Endothelial cell of umbilical vein (primary cell): ENCODE data around the gene SPON1. TPM values are rescaled to one million over a fixed set of nuclear protein-coding genes. Genes with fewer than 3 reads are reported as not detected.
A peak's percentile ranks its signal among the peaks of the same experiment; 100 is the strongest.

ENCODE experiments used
- BruUV-seq: library from RNA; stranded (reverse); fragments of 400-500 nt; replicated peaks from 2 replicates; lab custom pipeline; 2021; lab: Mats Ljungman, UMichigan
- CTCF ChIA-PET: fragments of 300-600, 350-600 bp; sonication (Branson Sonifier 250); formaldehyde crosslinking; loops from one replicate; lab custom pipeline; 2021; ENCODE audit warnings: antibody characterized with exemption, inconsistent platforms; lab: Charles Lee
- POLR2A ChIA-PET: fragments of 300-600, 350-600 bp; sonication (Branson Sonifier 250); formaldehyde crosslinking; loops from one replicate; lab custom pipeline; 2021; ENCODE audit warnings: antibody characterized with exemption, inconsistent platforms; lab: Charles Lee
- DNase-seq: peaks from one replicate; pipeline ENCODE4 v3.0.0-alpha.2; 2011; ENCODE audit warnings: low read depth, low spot score
- FAIRE-seq: peaks from 2 replicates; lab custom pipeline; 2011; peaks lifted over from hg19 to GRCh38; lab: Jason Lieb, UNC
- H2AFZ ChIP-seq: 2 replicates; pipeline ENCODE4 v1.6.0; 2012; ENCODE audit warnings: low read depth, low read length, control low read depth, inconsistent platforms
- H3K27ac ChIP-seq: 2 replicates; pipeline ENCODE4 v1.5.1; 2011; ENCODE audit warnings: low read depth, mild to moderate bottlenecking, control low read depth, low read length, moderate library complexity; ENCODE audit not compliant: insufficient read depth
- H3K27me3 ChIP-seq, 2 experiments: 2 replicates each; pipeline versions ENCODE4 v1.6.0 to v1.6.1; 2011; ENCODE audit warnings: low read length in 2 of 2, mixed read lengths in 1 of 2; ENCODE audit not compliant: control insufficient read depth in 2 of 2, insufficient read depth in 2 of 2
- H3K36me3 ChIP-seq, 2 experiments: 2 replicates in 1 of 2; 3 replicates in 1 of 2; pipeline ENCODE4 v1.5.1; 2011; ENCODE audit warnings: low read length in 2 of 2, mild to moderate bottlenecking in 1 of 2, moderate library complexity in 1 of 2; ENCODE audit not compliant: control insufficient read depth in 2 of 2, insufficient read depth in 2 of 2; ENCODE audit errors: extremely low read depth in 1 of 2
- H3K4me1 ChIP-seq: 3 replicates; pipeline ENCODE4 v1.5.1; 2011; ENCODE audit warnings: mild to moderate bottlenecking, low read length; ENCODE audit not compliant: control insufficient read depth, insufficient read depth; ENCODE audit errors: extremely low read depth
- H3K4me2 ChIP-seq: 2 replicates; pipeline ENCODE4 v1.6.1; 2011; ENCODE audit warnings: low read length, control low read depth, mixed read lengths; ENCODE audit not compliant: insufficient read depth
- H3K4me3 ChIP-seq, 3 experiments: fragments of 200-600 bp in 1 of 3; sonication (generic), shearing (Covaris generic) in 1 of 3; replicated peaks in 1 of 3; 2 replicates each; pipeline ENCODE4 v1.5.1; 2011 to 2016; ENCODE audit warnings: control low read depth in 3 of 3, low read length in 3 of 3, mild to moderate bottlenecking in 2 of 3, inconsistent platforms in 1 of 3, low read depth in 1 of 3, moderate library complexity in 1 of 3; ENCODE audit not compliant: insufficient read depth in 1 of 3
- H3K79me2 ChIP-seq: 2 replicates; pipeline ENCODE4 v1.6.0; 2012; ENCODE audit warnings: low read length, inconsistent platforms; ENCODE audit not compliant: control insufficient read depth, insufficient read depth
- H3K9ac ChIP-seq: replicated peaks from 2 replicates; pipeline ENCODE3; 2011; ENCODE audit warnings: low read length, control low read depth; ENCODE audit not compliant: insufficient read depth; ENCODE audit errors: extremely low read depth
- H3K9me1 ChIP-seq: replicated peaks from 3 replicates; pipeline ENCODE4 v1.6.0; 2011; ENCODE audit warnings: mild to moderate bottlenecking, low read length; ENCODE audit not compliant: control insufficient read depth, insufficient read depth; ENCODE audit errors: extremely low read depth
- H3K9me3 ChIP-seq: replicated peaks from 2 replicates; pipeline ENCODE4 v1.5.1; 2012; ENCODE audit warnings: low read length, inconsistent platforms; ENCODE audit not compliant: control insufficient read depth, insufficient read depth
- H4K20me1 ChIP-seq: replicated peaks from 2 replicates; pipeline ENCODE3; 2011; ENCODE audit warnings: mild to moderate bottlenecking, low read length; ENCODE audit not compliant: control insufficient read depth, insufficient read depth; ENCODE audit errors: extremely low read depth
- CTCF ChIP-seq, 2 donors: IDR thresholded peaks; 1 replicate in 1 of 2; 2 replicates in 1 of 2; pipeline ENCODE4 v1.5.1; 2011; ENCODE audit warnings: low read length in 2 of 2, mild to moderate bottlenecking in 2 of 2, moderate library complexity in 2 of 2, control low read depth in 1 of 2, inconsistent platforms in 1 of 2, low read depth in 1 of 2; ENCODE audit not compliant: insufficient read depth in 1 of 2; ENCODE audit errors: extremely low read depth in 1 of 2
- EZH2 ChIP-seq: IDR thresholded peaks from 2 replicates; pipeline ENCODE4 v1.6.1; 2012; ENCODE audit warnings: borderline replicate concordance, low read depth, mild to moderate bottlenecking, moderate library complexity, low read length, inconsistent platforms; ENCODE audit not compliant: severe bottlenecking
- FOS ChIP-seq: IDR thresholded peaks from 2 replicates; pipeline ENCODE4 v1.6.1; 2011; ENCODE audit warnings: mild to moderate bottlenecking, low read length, moderate library complexity, borderline replicate concordance; ENCODE audit not compliant: insufficient read depth
- GATA2 ChIP-seq: IDR thresholded peaks from 2 replicates; pipeline ENCODE4 v1.7.0; 2011; ENCODE audit warnings: low read depth, mild to moderate bottlenecking, moderate library complexity, mixed read lengths, low read length; ENCODE audit not compliant: insufficient read length, insufficient read depth
- JUN ChIP-seq: IDR thresholded peaks from 2 replicates; pipeline ENCODE4 v1.6.1; 2011; ENCODE audit warnings: borderline replicate concordance, low read depth; ENCODE audit not compliant: insufficient read length, insufficient read depth
- MAX ChIP-seq: IDR thresholded peaks from 2 replicates; pipeline ENCODE4 v1.6.1; 2011; ENCODE audit not compliant: insufficient read depth, insufficient read length
- MYC ChIP-seq: IDR thresholded peaks from one replicate; pipeline ENCODE4 v1.6.1; 2011; ENCODE audit warnings: mild to moderate bottlenecking, low read depth, low read length
- POLR2A ChIP-seq: IDR thresholded peaks from 2 replicates; pipeline ENCODE4 v1.6.1; 2012; ENCODE audit warnings: low read depth, mild to moderate bottlenecking, control low read depth, low read length
- POLR2AphosphoS5 ChIP-seq: IDR thresholded peaks from 2 replicates; pipeline ENCODE4 v1.6.1; 2012; ENCODE audit warnings: low read depth, mild to moderate bottlenecking, control low read depth, low read length, moderate library complexity; ENCODE audit not compliant: insufficient read depth
- dilution Hi-C: fragments of 300-500 bp; cut with MboI; formaldehyde crosslinking; loops from one replicate; pipeline ENCODE4 v1.15.0; 2019; ENCODE audit warnings: low sequenced_read_pairs; ENCODE audit not compliant: extremely low pct_ligation_motif_present
- intact Hi-C: fragments of 100-400 bp; cut with micrococcal nuclease; formaldehyde crosslinking; loops from one replicate; pipeline ENCODE4 v1.10.0; 2022
- polyA plus RNA-seq, 4 experiments: library from polyadenylated mRNA; depleted of rRNA in 3 of 4; stranded (reverse) in 3 of 4; unstranded in 1 of 4; fragments of >200 nt; gene quantifications; 2 replicates each; pipeline versions ENCODE4 v1.2.1 to v1.2.3, GENCODE V29; 2011 to 2012; ENCODE audit warnings: missing spikeins in 1 of 4
- total RNA-seq: library from RNA; stranded (reverse); gene quantifications from 2 replicates; pipeline ENCODE4 v1.2.3, GENCODE V29; 2021

The SPON1 gene
- total and polyA plus RNA-seq, 2 donors (not counting 3 experiments of a cell fraction or from before 2014, with no cell fraction given) = 0.31 TPM; not detected in 1

DNA sequence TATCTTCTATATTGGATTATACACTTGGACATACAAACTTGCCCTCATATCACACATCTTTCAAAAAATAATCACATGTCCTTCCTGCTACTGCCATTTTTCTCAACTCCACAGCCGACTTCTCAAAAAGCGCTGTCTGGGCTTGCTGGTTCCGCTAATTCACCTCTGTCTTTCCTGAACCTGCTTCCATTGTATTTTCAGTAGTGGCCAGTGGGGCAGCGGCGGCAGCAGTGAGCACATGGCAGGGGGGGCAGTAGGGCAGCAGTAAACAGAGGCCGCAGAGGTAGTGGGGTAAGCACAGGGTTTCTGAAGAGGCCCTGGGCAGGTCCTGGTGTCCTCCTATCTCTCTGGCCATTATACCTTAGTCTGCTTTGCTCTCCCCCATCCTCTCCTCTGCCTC, 270.1 kb downstream of the SPON1 start:
- no peaks in the 10 kb centered on the region for H3K36me3 ChIP-seq
- TF ChIP-seq FOS (no peak), POLR2A (no peak), CTCF (IDR thresholded peaks at IDR 0.05; ENCODE audit: extremely low read depth in 1 of 2, insufficient read depth in 1 of 2, low read depth in 1 of 2, low read length in 2 of 2) (peak in 1 of 2 donors; percentile 34)
- H3K9me3 ChIP-seq = no peaks in the 10 kb centered on the region
- dilution Hi-C loops = no loop called here
- CTCF ChIA-PET = interaction anchor here (0.9 kb wide), 1 partner anchor 13 kb away, joined by 3 read pairs; no protein-coding TSS in a partner anchor
- no peak overlapping the region for H3K4me3 ChIP-seq
- no TSS peak for BruUV-seq
- H3K9ac ChIP-seq = no peak overlapping the region
- peaks cover 4 to 10% of the 10 kb centered on the region in 2 experiments for H3K27me3 ChIP-seq
- FAIRE-seq (no peak), DNase-seq (no peak)
- POLR2A ChIA-PET = no interaction called here
- no peak overlapping the region for H3K4me2 ChIP-seq
- H3K9me1 ChIP-seq = no peaks in the 10 kb centered on the region
- intact Hi-C loops = no loop called here
- no peaks in the 10 kb centered on the region for H4K20me1 ChIP-seq
- no peaks in the 10 kb centered on the region for H3K4me1 ChIP-seq
- no peaks in the 10 kb centered on the region for H3K79me2 ChIP-seq
- H3K27ac ChIP-seq = no peak overlapping the region
- H2AFZ ChIP-seq = no peak overlapping the region

- intact Hi-C loops (no loop called here), dilution Hi-C loops (no loop called here)
- TF ChIP-seq FOS (no peak), EZH2 (no peak), MYC (no peak), JUN (no peak), CTCF (IDR thresholded peaks at IDR 0.05; ENCODE audit: extremely low read depth in 1 of 2, insufficient read depth in 1 of 2, low read depth in 1 of 2, low read length in 2 of 2) (no peak), POLR2A (no peak), MAX (no peak), POLR2AphosphoS5 (no peak), GATA2 (no peak)
- no TSS peak for BruUV-seq
- Histone ChIP-seq H3K79me2 (no peaks in the 10 kb centered on the region), H3K27me3 (peaks cover 4 to 13% of the 10 kb centered on the region in 2 experiments), H3K4me1 (no peaks in the 10 kb centered on the region), H3K9ac (no peak overlapping the region), H3K4me2 (no peak overlapping the region), H3K27ac (no peak overlapping the region), H3K4me3 (no peak overlapping the region), H4K20me1 (no peaks in the 10 kb centered on the region), H3K9me1 (no peaks in the 10 kb centered on the region), H3K36me3 (no peaks in the 10 kb centered on the region), H3K9me3 (no peaks in the 10 kb centered on the region), H2AFZ (no peak overlapping the region)
- FAIRE-seq = no peak
- no peak for DNase-seq
- ChIA-PET POLR2A (no interaction called here), CTCF (interaction anchor here (0.6 kb wide), 1 partner anchor 462 kb away, joined by 3 read pairs; no protein-coding TSS in a partner anchor)
These were observed 271.9 kb downstream of the SPON1 start for GRCh38 chr11:14234446-14234845.
